Stimulated activated CD8-positive, alpha-beta memory T cell treated with anti-CD3 and anti-CD28 coated beads, Interleukin-7, amount 100 ng/mL, for 24 hours (primary cell): ENCODE data around the gene FOXJ1.

Source experiments
- DNase-seq: peaks from one replicate; pipeline ENCODE4 v3.0.0-alpha.2; 2020; ENCODE audit warnings: low read depth

The FOXJ1 gene

DNA sequence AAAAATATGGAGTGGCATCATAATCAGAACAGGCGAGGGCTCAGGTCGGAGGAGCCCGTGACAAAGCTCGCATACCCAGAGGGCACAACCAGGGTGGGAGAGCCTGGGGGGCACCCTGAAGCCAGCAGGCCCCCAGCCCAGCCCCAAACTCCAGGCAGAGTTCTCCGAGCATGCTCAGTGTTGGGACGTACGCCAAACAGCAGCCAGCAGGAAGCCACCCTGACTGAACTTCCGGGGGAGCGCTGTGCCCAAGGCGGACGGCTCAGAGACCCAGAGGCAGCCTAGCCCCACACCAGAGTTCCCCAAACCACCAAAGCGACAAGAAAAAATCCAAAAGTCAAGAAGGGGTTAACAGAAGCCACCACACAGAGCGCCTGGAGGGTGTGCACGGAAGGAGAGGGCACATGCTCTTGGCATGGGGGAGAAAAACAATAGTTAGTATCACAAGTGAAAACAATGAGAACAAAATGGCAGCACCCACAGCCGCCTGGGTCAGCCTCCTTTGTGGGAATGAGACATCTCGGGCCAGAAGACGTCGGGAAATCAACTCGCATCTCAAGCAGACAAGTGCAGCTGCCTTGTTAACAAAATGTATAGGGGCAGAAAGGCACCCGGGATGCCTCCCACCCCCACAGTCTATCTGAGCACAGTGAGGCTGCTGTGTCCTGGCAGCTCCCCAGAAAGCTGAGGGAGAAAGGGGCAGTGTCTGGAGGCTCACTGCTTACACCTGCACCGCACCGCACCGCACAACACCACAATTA lies 49.3 kb downstream of the FOXJ1 start:
- no peak for DNase-seq

DNA sequence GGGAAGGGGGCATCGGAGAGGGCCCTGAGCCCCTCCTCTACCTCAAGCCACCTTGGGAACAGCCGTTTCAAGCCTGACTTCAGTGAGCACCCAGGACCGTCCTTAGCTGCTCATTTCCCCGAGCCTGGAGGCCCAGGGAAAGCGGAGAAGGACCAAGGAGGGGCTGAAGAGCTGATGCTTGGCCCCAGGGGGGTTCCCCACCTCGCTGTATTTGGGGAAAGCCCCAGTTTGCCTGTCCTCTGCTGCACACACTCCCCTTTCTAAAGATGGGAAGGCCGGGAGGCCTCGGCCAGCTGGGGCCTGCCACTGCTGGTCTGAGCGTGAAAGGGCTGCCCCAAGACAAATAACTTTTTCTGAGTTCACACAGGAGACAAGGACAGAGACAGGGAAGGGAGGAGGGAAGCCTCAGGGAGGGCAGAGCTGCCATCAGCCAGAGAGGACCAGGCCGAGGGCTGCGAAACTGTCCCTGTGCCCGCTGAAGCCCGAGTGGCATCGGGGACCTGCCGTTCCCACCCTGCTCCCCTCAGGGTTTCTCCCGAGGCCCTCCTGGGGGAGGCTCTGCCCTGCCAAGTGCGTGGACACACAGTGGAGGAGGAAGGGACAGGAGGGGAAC lies 50.4 kb downstream of the FOXJ1 start:
- DNase-seq = no peak

DNA sequence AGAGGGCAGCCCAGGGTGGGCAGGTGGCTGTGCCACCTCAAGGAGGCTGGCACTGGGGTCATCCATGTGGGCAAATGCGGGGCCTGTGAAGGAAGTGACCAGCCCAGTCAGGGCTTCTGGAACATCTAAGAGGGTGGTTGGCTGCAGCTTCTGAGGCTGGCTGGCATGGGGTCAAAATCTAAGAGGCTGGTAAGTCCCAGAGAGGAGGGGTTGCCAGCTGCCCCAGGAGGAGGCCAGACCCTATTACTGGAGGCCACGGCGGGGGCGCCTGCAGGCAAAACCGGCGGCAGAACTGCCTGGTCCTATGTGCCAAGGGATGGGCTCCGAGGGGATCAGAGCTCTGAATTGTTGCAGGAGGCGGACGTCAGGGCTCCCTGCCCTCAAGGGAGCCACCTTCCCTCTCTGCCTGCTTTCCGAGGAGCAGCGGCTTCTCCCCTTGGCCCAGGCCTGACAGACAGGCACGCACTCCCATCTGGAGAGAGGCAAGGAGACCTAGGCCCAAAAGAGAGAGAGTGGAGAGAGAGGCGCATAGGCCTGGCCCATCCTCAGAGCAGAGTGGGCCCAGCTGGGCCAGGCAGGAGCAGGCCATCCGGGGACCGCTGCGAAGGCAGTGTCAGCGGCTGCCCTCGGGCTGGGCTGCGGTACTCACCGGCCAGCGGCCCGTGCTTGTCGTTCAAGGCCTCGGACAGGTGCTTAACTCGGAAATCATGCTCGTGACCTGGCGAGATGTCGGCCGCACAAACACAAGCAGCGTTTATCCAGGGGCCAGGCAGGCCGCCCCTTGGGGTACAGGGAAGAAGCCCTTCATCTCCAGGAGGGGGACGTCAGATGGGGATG lies 51.1 kb downstream of the FOXJ1 start:
- no peak for DNase-seq

DNA sequence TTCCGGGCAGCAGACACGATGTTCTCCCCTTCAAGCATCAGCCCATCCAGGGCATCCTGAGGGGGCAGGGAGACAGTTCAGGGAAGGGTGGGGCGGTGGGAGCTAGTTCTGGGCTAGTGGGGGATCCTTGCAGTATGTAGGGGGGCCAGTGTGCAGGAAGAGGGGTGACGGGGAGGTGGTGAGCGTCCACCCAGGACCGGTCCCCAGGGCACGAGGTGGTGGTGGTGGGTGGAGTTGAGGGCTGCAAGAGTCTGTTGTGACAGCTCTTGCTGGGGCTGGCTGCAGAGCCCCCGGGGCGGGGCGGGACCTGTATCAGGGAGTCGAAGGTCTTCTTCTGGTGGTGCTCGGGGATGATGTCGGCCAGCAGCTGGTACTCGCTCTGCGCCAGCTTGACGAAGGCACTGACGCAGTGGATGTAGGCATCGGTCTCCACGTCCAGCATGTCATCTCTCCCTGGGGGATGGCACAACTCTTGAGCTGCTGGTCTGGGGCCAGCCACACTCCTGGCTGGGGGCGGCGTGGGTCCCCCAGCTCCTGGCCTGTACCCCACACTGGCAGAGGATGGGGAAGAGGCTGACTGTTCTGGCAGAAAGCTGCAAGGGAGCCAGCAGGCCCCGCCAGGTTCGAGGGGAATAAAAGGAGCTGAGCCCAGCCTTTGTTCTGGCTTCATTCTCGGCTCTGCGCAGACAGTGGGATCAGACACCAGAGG lies 52.0 kb downstream of the FOXJ1 start:
- no peak for DNase-seq

DNA sequence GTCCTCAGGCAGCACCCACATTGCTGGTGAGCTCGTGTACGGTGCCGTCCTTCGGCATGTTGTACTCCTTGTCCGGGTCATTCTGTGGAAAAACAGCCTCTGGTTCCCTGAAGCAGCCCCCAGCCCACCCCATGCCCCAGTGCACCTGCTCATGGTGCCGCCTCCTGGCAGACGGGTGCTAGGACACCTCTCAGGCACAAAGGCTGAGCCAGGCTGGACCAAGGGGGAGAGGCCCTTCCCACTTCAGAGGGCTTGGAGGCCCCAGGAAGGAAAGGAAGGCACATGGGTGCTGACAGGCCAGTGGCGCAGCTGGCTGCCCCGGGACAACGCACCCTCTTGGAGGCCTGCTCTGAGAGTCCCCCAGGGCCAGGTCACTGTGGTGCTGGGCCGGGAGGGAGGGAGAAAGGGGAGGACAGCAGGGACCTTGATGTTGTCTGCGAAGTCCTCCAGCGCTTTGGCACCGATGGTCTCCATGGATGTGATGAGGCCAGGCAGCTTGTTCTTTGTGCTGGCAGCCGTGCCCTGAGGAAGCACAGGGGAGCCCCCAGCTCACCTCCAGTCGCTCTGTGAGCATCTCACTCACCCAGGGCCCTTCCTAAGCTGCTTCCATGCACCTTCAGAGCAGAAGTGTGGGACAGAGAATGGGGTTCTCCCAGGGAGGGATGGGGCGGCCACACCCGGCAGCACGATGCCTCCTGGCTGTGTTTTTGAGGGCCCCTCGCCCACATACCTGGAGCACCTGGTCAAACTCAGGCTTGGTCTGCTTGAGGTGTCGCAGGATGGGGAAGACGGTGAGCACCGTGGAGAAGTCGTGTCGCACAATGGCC lies 52.8 kb downstream of the FOXJ1 start:
- no peak for DNase-seq

DNA sequence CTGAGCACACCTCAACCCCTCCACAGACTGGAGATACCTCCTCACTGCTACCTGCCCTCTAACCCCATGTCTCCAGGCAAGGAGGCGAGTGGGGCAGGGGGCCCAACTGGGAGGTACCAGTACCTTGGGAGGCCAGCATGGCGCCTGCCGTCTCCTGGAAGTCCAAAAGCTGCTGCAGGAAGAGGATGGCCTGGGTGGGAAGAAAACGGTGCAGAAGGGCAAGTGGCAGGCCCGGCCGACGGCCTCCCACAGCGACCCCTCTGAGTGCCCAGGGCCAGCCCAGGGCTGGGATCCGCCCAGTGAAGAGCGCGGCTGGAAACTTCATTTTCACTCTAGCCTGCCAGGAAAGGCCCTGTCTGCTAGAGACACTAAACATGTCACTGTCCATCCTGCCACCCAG lies 53.5 kb downstream of the FOXJ1 start:
- no peak for DNase-seq

DNA sequence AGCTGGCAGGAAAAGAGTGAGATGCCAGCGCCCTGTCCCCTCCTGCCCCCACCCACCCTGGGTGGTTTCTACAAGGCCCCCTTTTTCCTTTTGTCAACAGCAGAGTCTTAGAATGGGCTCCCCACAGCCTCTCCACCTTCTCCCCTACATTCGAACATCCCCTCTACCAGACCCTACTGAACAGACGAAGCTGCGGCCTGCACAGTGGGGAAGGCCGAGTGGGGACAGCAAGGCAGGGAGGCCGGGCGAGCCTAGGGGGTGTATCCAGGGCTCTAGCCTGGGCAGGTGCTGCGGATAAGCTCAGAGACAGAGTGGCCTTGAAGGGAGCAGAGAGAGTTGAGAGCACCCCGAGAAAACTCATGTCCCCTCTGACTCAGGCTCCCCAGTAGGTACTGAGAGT lies 54.7 kb downstream of the FOXJ1 start:
- no peak for DNase-seq
